ENCODE results near the gene PRND. TPM values are rescaled to one million over a fixed set of nuclear protein-coding genes. Genes with fewer than 3 reads are reported as not detected.

The PRND gene
- total and polyA plus RNA-seq, 10 of the 15 experiments (the other 5 are each of a cell fraction or from before 2014, with no cell fraction given) = not detected

DNA sequence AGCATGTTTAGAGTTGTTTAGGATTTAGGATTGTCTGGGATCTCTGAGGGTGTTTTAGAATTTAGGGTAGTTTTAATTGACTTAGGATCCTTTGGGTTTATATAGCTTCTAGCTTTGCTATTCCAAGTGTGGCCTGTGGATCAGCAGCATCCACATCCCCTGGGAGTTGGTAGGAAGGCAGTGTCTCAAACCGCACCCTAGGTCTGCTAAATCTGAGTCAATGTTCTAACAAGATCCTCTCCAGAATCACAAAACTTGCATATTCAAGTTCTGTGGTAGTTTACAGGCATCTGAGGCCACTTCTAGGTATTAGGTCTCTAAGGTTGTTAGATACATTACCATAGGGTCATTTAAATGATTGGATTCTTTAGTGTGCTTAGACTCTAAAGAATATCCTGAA is 48.3 kb downstream of the PRND start:
- H3K4me2 ChIP-seq (ENCODE audit: control insufficient read depth, insufficient read depth) = no peak overlapping the region
- CTCF ChIA-PET = no interaction called here
- no peak for ATAC-seq

More for the DNA sequence above, 48.3 kb downstream of the PRND start:
- Histone ChIP-seq H3K36me3 (ENCODE audit: control insufficient read depth in 2 of 2, insufficient read depth in 2 of 2, low read length in 1 of 2) (no peaks in the 10 kb centered on the region), H3K4me1 (ENCODE audit: control insufficient read depth, insufficient read depth, low read length) (no peaks in the 10 kb centered on the region), H3K4me3 (no peak overlapping the region), H3K27ac (ENCODE audit: control insufficient read depth, insufficient read depth) (no peak overlapping the region), H2AFZ (ENCODE audit: control insufficient read depth, low read depth, low read length) (no peak overlapping the region), H3K79me2 (ENCODE audit: control insufficient read depth, insufficient read depth, low read length) (no peaks in the 10 kb centered on the region), H4K20me1 (ENCODE audit: control insufficient read depth, insufficient read depth) (no peaks in the 10 kb centered on the region), H3K9me3 (replicated peaks; ENCODE audit: control insufficient read depth, insufficient read depth, low read length) (peaks cover 15% of the 10 kb centered on the region), H3K27me3 (replicated peaks in 1 of 2; ENCODE audit: control insufficient read depth in 2 of 2, insufficient read depth in 2 of 2, low read length in 1 of 2) (no peaks in the 10 kb centered on the region), H3K9ac (ENCODE audit: control insufficient read depth, insufficient read depth, low read length) (no peak overlapping the region)
- 86% methylated on average over 1 of the region's 1 CpG for WGBS (ENCODE audit: insufficient coverage, insufficient replicate concordance, low lambda C conversion rate, missing lambda C conversion rate)
- intact Hi-C loops (cut with micrococcal nuclease; ENCODE audit: unreplicated experiment) = no loop called here
- ChIA-PET RAD21 (ENCODE audit: unreplicated experiment) (no interaction called here), POLR2A (interaction anchor here (0.6 kb wide), 2 partner anchors 189 to 338 kb away, joined by 3 to 4 read pairs; no protein-coding TSS in a partner anchor), SMC1A (ENCODE audit: uncharacterized antibody, unreplicated experiment) (no interaction called here)
- in situ Hi-C loops (cut with MboI) = no loop called here
- FAIRE-seq (no peak), DNase-seq (ENCODE audit: low read depth, low spot score) (no peak)
- BruUV-seq (replicated peaks) = no TSS peak
- TF ChIP-seq CBX3 (IDR thresholded peaks at IDR 0.05; ENCODE audit: borderline replicate concordance, low read depth) (no peak), BMI1 (IDR thresholded peaks at IDR 0.05; ENCODE audit: borderline replicate concordance) (no peak), NFXL1 (IDR thresholded peaks at IDR 0.05; ENCODE audit: borderline replicate concordance) (no peak), KAT2A (conservative IDR thresholded peaks at IDR 0.05; ENCODE audit: control insufficient read depth, low read depth, low read length) (no peak), MTA3 (IDR thresholded peaks at IDR 0.05; ENCODE audit: borderline replicate concordance, low read length) (no peak), TCF12 (IDR thresholded peaks at IDR 0.05; ENCODE audit: low read depth, low read length) (no peak), NBN (IDR thresholded peaks at IDR 0.05) (no peak), TAF1 (IDR thresholded peaks at IDR 0.05; ENCODE audit: borderline replicate concordance, low read depth, low read length) (no peak), CREB1 (IDR thresholded peaks at IDR 0.05; ENCODE audit: low read depth) (no peak), RUNX3 (IDR thresholded peaks at IDR 0.05; ENCODE audit: low read length) (no peak), CBX5 (IDR thresholded peaks at IDR 0.05; ENCODE audit: low read depth) (no peak), IRF4 (IDR thresholded peaks at IDR 0.05; ENCODE audit: low read depth, low read length) (no peak), ETV6 (conservative IDR thresholded peaks at IDR 0.05 in 1 of 2, IDR thresholded peaks at IDR 0.05 in 1 of 2; ENCODE audit: borderline replicate concordance in 1 of 2, low read depth in 1 of 2) (no peak), YY1 (IDR thresholded peaks at IDR 0.05; ENCODE audit: low read depth, low read length) (no peak)
- TF ChIP-seq, protein P1, sequence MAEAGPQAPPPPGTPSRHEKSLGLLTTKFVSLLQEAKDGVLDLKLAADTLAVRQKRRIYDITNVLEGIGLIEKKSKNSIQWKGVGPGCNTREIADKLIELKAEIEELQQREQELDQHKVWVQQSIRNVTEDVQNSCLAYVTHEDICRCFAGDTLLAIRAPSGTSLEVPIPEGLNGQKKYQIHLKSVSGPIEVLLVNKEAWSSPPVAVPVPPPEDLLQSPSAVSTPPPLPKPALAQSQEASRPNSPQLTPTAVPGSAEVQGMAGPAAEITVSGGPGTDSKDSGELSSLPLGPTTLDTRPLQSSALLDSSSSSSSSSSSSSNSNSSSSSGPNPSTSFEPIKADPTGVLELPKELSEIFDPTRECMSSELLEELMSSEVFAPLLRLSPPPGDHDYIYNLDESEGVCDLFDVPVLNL (IDR thresholded peaks at IDR 0.05; ENCODE audit: low read depth, low read length) = no peak
- TF ChIP-seq, protein P2, sequence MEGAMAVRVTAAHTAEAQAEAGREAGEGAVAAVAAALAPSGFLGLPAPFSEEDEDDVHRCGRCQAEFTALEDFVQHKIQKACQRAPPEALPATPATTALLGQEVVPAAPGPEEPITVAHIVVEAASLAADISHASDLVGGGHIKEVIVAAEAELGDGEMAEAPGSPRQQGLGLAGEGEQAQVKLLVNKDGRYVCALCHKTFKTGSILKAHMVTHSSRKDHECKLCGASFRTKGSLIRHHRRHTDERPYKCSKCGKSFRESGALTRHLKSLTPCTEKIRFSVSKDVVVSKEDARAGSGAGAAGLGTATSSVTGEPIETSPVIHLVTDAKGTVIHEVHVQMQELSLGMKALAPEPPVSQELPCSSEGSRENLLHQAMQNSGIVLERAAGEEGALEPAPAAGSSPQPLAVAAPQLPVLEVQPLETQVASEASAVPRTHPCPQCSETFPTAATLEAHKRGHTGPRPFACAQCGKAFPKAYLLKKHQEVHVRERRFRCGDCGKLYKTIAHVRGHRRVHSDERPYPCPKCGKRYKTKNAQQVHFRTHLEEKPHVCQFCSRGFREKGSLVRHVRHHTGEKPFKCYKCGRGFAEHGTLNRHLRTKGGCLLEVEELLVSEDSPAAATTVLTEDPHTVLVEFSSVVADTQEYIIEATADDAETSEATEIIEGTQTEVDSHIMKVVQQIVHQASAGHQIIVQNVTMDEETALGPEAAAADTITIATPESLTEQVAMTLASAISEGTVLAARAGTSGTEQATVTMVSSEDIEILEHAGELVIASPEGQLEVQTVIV (IDR thresholded peaks at IDR 0.05; ENCODE audit: borderline replicate concordance, partially characterized antibody) = no peak
- TF ChIP-seq, protein P3, sequence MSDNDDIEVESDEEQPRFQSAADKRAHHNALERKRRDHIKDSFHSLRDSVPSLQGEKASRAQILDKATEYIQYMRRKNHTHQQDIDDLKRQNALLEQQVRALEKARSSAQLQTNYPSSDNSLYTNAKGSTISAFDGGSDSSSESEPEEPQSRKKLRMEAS (IDR thresholded peaks at IDR 0.05; ENCODE audit: low read depth, low read length) = no peak
- TF ChIP-seq, protein P4, sequence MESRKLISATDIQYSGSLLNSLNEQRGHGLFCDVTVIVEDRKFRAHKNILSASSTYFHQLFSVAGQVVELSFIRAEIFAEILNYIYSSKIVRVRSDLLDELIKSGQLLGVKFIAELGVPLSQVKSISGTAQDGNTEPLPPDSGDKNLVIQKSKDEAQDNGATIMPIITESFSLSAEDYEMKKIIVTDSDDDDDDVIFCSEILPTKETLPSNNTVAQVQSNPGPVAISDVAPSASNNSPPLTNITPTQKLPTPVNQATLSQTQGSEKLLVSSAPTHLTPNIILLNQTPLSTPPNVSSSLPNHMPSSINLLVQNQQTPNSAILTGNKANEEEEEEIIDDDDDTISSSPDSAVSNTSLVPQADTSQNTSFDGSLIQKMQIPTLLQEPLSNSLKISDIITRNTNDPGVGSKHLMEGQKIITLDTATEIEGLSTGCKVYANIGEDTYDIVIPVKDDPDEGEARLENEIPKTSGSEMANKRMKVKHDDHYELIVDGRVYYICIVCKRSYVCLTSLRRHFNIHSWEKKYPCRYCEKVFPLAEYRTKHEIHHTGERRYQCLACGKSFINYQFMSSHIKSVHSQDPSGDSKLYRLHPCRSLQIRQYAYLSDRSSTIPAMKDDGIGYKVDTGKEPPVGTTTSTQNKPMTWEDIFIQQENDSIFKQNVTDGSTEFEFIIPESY (IDR thresholded peaks at IDR 0.05) = no peak
